ENCODE measurements around the gene FAM193A.
A peak's percentile ranks its signal among the peaks of the same experiment; 100 is the strongest.

The FAM193A gene

GRCh38 chr4:2536193-2537010 lies at the start of gene FAM193A:
Gene FAM193A (plus strand): TSS chr4:2536647. CDS start chr4:2536916, 269 bp downstream.
- DNase-seq: peak; percentile 98
- peaks cover 24% of the 10 kb centered on the region for H3K4me1 Mint-ChIP-seq
- H3K9me3 Mint-ChIP-seq: no peaks in the 10 kb centered on the region
- peaks cover 4% of the 10 kb centered on the region for H3K36me3 Mint-ChIP-seq (ENCODE audit: low read depth)
- H3K27me3 Mint-ChIP-seq: no peaks in the 10 kb centered on the region
- H3K4me3 Mint-ChIP-seq: peak within 1 kb of the TSS; percentile 93
- ATAC-seq: peak; percentile 95
- peak within 1 kb of the TSS; percentile 95 for H3K27ac Mint-ChIP-seq

GRCh38 chr4:2486981-2487380 lies 49.5 kb upstream of the FAM193A start:
- H3K4me3 Mint-ChIP-seq: no peak overlapping the region
- H3K27me3 Mint-ChIP-seq: no peaks in the 10 kb centered on the region
- H3K36me3 Mint-ChIP-seq (ENCODE audit: low read depth): peaks cover 27% of the 10 kb centered on the region
- peak overlapping the region; percentile 53 for H3K27ac Mint-ChIP-seq
- no peaks in the 10 kb centered on the region for H3K9me3 Mint-ChIP-seq
- ATAC-seq (no peak), DNase-seq (no peak)
- peaks cover 76% of the 10 kb centered on the region for H3K4me1 Mint-ChIP-seq

GRCh38 chr4:2487632-2488031 lies 48.8 kb upstream of the FAM193A start:
- Mint-ChIP-seq H3K27me3 (no peaks in the 10 kb centered on the region), H3K4me1 (peaks cover 70% of the 10 kb centered on the region), H3K9me3 (no peaks in the 10 kb centered on the region), H3K36me3 (ENCODE audit: low read depth) (peaks cover 32% of the 10 kb centered on the region), H3K27ac (no peak overlapping the region), H3K4me3 (no peak overlapping the region)
- DNase-seq (no peak), ATAC-seq (peak; percentile 80)

- Mint-ChIP-seq H3K4me1 (peaks cover 58% of the 10 kb centered on the region), H3K4me3 (no peak overlapping the region)
Measured at GRCh38 chr4:2489081-2489805, 47.2 kb upstream of the FAM193A start.

GRCh38 chr4:2489841-2490552 lies 46.5 kb upstream of the FAM193A start:
- peaks cover 51% of the 10 kb centered on the region for H3K4me1 Mint-ChIP-seq

More at GRCh38 chr4:2489081-2489805, 47.2 kb upstream of the FAM193A start:
- H3K36me3 Mint-ChIP-seq (ENCODE audit: low read depth): peaks cover 46% of the 10 kb centered on the region
- ATAC-seq: no peak
- H3K9me3 Mint-ChIP-seq: no peaks in the 10 kb centered on the region
- DNase-seq: no peak
- H3K27ac Mint-ChIP-seq: no peak overlapping the region
- H3K27me3 Mint-ChIP-seq: no peaks in the 10 kb centered on the region

GRCh38 chr4:2492970-2493369 lies 43.5 kb upstream of the FAM193A start:
- DNase-seq: no peak
- H3K4me3 Mint-ChIP-seq: no peak overlapping the region
- ATAC-seq: no peak
- H3K27me3 Mint-ChIP-seq: no peaks in the 10 kb centered on the region
- H3K4me1 Mint-ChIP-seq: peaks cover 22% of the 10 kb centered on the region
- peaks cover 65% of the 10 kb centered on the region for H3K36me3 Mint-ChIP-seq (ENCODE audit: low read depth)
- no peaks in the 10 kb centered on the region for H3K9me3 Mint-ChIP-seq
- H3K27ac Mint-ChIP-seq: no peak overlapping the region

More at GRCh38 chr4:2489841-2490552, 46.5 kb upstream of the FAM193A start:
- Mint-ChIP-seq H3K9me3 (no peaks in the 10 kb centered on the region), H3K36me3 (ENCODE audit: low read depth) (peaks cover 52% of the 10 kb centered on the region), H3K27me3 (no peaks in the 10 kb centered on the region), H3K4me3 (no peak overlapping the region), H3K27ac (peak overlapping the region; percentile 35)
- ATAC-seq (no peak), DNase-seq (no peak)

GRCh38 chr4:2494992-2495391 lies 41.5 kb upstream of the FAM193A start:
- Mint-ChIP-seq H3K9me3 (no peaks in the 10 kb centered on the region), H3K27me3 (no peaks in the 10 kb centered on the region), H3K4me1 (peaks cover 14% of the 10 kb centered on the region), H3K4me3 (no peak overlapping the region), H3K27ac (peak overlapping the region; percentile 44), H3K36me3 (ENCODE audit: low read depth) (peaks cover 64% of the 10 kb centered on the region)
- no peak for DNase-seq
- ATAC-seq: no peak

GRCh38 chr4:2497324-2497723 lies 39.1 kb upstream of the FAM193A start:
- no peaks in the 10 kb centered on the region for H3K9me3 Mint-ChIP-seq
- peak overlapping the region; percentile 33 for H3K27ac Mint-ChIP-seq
- peaks cover 71% of the 10 kb centered on the region for H3K36me3 Mint-ChIP-seq (ENCODE audit: low read depth)
- peaks cover 12% of the 10 kb centered on the region for H3K4me1 Mint-ChIP-seq
- ATAC-seq (no peak), DNase-seq (no peak)
- no peaks in the 10 kb centered on the region for H3K27me3 Mint-ChIP-seq
- H3K4me3 Mint-ChIP-seq: no peak overlapping the region

- Mint-ChIP-seq H3K27ac (no peak overlapping the region), H3K27me3 (no peaks in the 10 kb centered on the region), H3K9me3 (no peaks in the 10 kb centered on the region), H3K4me1 (peaks cover 12% of the 10 kb centered on the region), H3K4me3 (no peak overlapping the region), H3K36me3 (ENCODE audit: low read depth) (peaks cover 65% of the 10 kb centered on the region)
- DNase-seq (no peak), ATAC-seq (no peak)
Measured at GRCh38 chr4:2497931-2498330, 38.5 kb upstream of the FAM193A start.

GRCh38 chr4:2500547-2500946 lies 35.9 kb upstream of the FAM193A start:
- Mint-ChIP-seq H3K4me3 (no peak overlapping the region), H3K36me3 (ENCODE audit: low read depth) (peaks cover 56% of the 10 kb centered on the region), H3K4me1 (peaks cover 12% of the 10 kb centered on the region), H3K27me3 (no peaks in the 10 kb centered on the region), H3K9me3 (no peaks in the 10 kb centered on the region), H3K27ac (peak overlapping the region; percentile 33)
- ATAC-seq (peak; percentile 82), DNase-seq (no peak)

- H3K9me3 Mint-ChIP-seq: no peaks in the 10 kb centered on the region
- H3K27me3 Mint-ChIP-seq: no peaks in the 10 kb centered on the region
- H3K4me1 Mint-ChIP-seq: peaks cover 12% of the 10 kb centered on the region
- ATAC-seq: no peak
- peaks cover 56% of the 10 kb centered on the region for H3K36me3 Mint-ChIP-seq (ENCODE audit: low read depth)
- DNase-seq: no peak
- no peak overlapping the region for H3K27ac Mint-ChIP-seq
- H3K4me3 Mint-ChIP-seq: no peak overlapping the region
Measured at GRCh38 chr4:2501034-2501594, 35.3 kb upstream of the FAM193A start.

GRCh38 chr4:2503809-2504208 lies 32.6 kb upstream of the FAM193A start:
- no peak overlapping the region for H3K27ac Mint-ChIP-seq
- H3K36me3 Mint-ChIP-seq (ENCODE audit: low read depth): peaks cover 61% of the 10 kb centered on the region
- no peak overlapping the region for H3K4me3 Mint-ChIP-seq
- H3K9me3 Mint-ChIP-seq: no peaks in the 10 kb centered on the region
- peaks cover 12% of the 10 kb centered on the region for H3K4me1 Mint-ChIP-seq
- no peak for DNase-seq
- H3K27me3 Mint-ChIP-seq: no peaks in the 10 kb centered on the region
- ATAC-seq: no peak

GRCh38 chr4:2507259-2507658 lies 29.2 kb upstream of the FAM193A start:
- Mint-ChIP-seq H3K9me3 (no peaks in the 10 kb centered on the region), H3K36me3 (ENCODE audit: low read depth) (peaks cover 54% of the 10 kb centered on the region), H3K27me3 (no peaks in the 10 kb centered on the region), H3K27ac (no peak overlapping the region), H3K4me1 (peaks cover 7% of the 10 kb centered on the region), H3K4me3 (no peak overlapping the region)
- DNase-seq: no peak
- no peak for ATAC-seq

GRCh38 chr4:2507855-2508254 lies 28.6 kb upstream of the FAM193A start:
- Mint-ChIP-seq H3K9me3 (no peaks in the 10 kb centered on the region), H3K36me3 (ENCODE audit: low read depth) (peaks cover 56% of the 10 kb centered on the region), H3K4me1 (peaks cover 7% of the 10 kb centered on the region)

More at GRCh38 chr4:2507855-2508254, 28.6 kb upstream of the FAM193A start:
- ATAC-seq (no peak), DNase-seq (no peak)
- Mint-ChIP-seq H3K27ac (peak overlapping the region; percentile 72), H3K4me3 (no peak overlapping the region), H3K27me3 (no peaks in the 10 kb centered on the region)
